Left renal pelvis (tissue), 4 donors: ENCODE measurements around the gene IGSF5. TPM values are rescaled to one million over a fixed set of nuclear protein-coding genes. Genes with fewer than 3 reads are reported as not detected.

Source experiments
- DNase-seq, 4 donors: peaks; one replicate each; pipeline ENCODE4 v3.0.0-alpha.2; 2013; ENCODE audit warnings: low read depth in 4 of 4, low spot score in 3 of 4
- polyA plus RNA-seq, 4 donors: library from polyadenylated mRNA; unstranded; fragments of 120-200 nt; gene quantifications; one replicate each; pipeline ENCODE4 v1.2.1, GENCODE V29; 2013; ENCODE audit not compliant: insufficient read length in 4 of 4

The IGSF5 gene
- polyA plus RNA-seq, 4 donors, result 0.46 to 1.1 (median 0.88) TPM

GRCh38 chr21:39812983-39813382 is 68.0 kb downstream of the IGSF5 start:
- DNase-seq, result no peak

- no peak for DNase-seq
These were observed 73.6 kb downstream of the IGSF5 start for GRCh38 chr21:39818557-39818956.

- no peak for DNase-seq
These were observed 77.1 kb downstream of the IGSF5 start for GRCh38 chr21:39822042-39822441.

- DNase-seq, result no peak
These were observed 80.3 kb downstream of the IGSF5 start for GRCh38 chr21:39825250-39825649.

- DNase-seq, result no peak
These were observed 89.6 kb downstream of the IGSF5 start for GRCh38 chr21:39834543-39834942.

GRCh38 chr21:39837861-39838359 is 92.9 kb downstream of the IGSF5 start:
- no peak for DNase-seq

- DNase-seq, result no peak
These were observed 95.6 kb downstream of the IGSF5 start for GRCh38 chr21:39840373-39841097.

GRCh38 chr21:39842741-39843459 is 97.9 kb downstream of the IGSF5 start:
- no peak for DNase-seq

GRCh38 chr21:39843483-39843882 is 98.5 kb downstream of the IGSF5 start:
- no peak for DNase-seq

- no peak for DNase-seq
These were observed 98.9 kb downstream of the IGSF5 start for GRCh38 chr21:39843916-39844315.

- no peak for DNase-seq
These were observed 100.7 kb downstream of the IGSF5 start for GRCh38 chr21:39845571-39846130.

GRCh38 chr21:39847877-39848276 is 102.9 kb downstream of the IGSF5 start:
- no peak for DNase-seq

- DNase-seq, result no peak
These were observed 104.2 kb downstream of the IGSF5 start for GRCh38 chr21:39849014-39849655.

GRCh38 chr21:39850333-39850732 is 105.3 kb downstream of the IGSF5 start:
- DNase-seq, result no peak

GRCh38 chr21:39851002-39851618 is 106.1 kb downstream of the IGSF5 start:
- DNase-seq, result no peak

Other genes starting within 250 kb of the IGSF5 start
- 1 to 10 TPM in 3 of 4 donors, under 1 TPM in 1; 0.34 to 1.9 (median 1.4) TPM for gene B3GALT5, start 132.2 kb upstream of the IGSF5 start, polyA plus RNA-seq
- 10 to 100 TPM in 2 of 4 donors, 1 to 10 TPM in 2; 8.7 to 14.7 (median 11.6) TPM for gene PCP4, start 122.3 kb downstream of the IGSF5 start, polyA plus RNA-seq